Embryonic facial prominence (tissue), 1 donor: Measurements from ENCODE around the gene ACOT7.
"Not testable (repeated sequence)": the region's sequence is repeated elsewhere in the genome, so short reads cannot be mapped to it uniquely, and the experiment has no call there.

Source experiments
- DNase-seq: peaks from one replicate; pipeline ENCODE4 v3.0.0-alpha.2; 2016; ENCODE audit errors: extremely low spot score

Gene ACOT7

DNA sequence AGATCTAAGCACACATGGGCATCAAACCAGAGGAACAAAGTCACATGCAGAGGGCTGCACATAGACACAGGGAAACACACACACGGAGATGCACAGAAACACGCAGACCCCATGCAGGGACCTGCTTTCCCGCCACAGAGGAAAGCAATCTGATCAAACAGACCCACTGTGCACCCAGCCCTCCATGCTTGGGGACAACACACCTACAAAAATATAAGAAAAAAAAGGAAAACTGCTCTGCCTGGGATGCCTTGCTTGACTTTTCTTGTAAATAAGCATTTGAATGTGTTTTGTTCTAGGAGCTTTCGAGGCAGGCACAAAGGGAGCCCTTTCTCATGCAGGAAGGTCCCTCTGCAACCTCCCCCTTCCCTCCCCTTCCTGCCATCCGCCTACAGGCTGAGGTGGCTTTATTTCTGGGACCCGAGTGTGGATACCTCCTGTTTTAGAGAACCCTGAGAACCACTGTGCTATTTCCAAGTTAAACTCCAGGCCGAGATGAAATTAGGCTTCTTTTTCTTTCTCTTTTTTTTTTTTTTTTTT lies 154.3 kb downstream of the ACOT7 start:
- no peak for DNase-seq

- no peak for DNase-seq
Observed at GRCh38 chr1:6237093-6237492, 156.5 kb downstream of the ACOT7 start.

DNA sequence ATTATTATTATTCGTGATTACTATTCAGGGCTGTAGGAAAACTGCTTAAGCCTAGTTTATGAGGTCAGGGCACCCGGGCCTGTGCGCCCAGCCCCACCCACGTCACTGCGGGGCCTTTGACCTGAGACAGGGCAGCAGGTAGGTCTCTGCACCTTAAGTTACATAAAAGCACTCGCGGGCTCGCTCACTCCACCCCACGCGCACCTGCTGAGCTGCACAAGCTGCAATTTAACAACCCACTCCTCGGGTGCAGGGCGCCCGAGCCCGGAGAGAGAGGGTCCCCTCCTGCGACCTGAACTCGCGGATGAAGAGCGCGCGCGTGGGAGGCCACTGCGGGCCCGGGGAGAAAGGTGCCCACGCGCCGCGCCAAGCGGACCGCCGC lies 158.3 kb downstream of the ACOT7 start:
- no peak for DNase-seq

GRCh38 chr1:6234502-6235295 lies 158.9 kb downstream of the ACOT7 start:
- no peak for DNase-seq

GRCh38 chr1:6233376-6233775 lies 160.2 kb downstream of the ACOT7 start:
- no peak for DNase-seq

DNA sequence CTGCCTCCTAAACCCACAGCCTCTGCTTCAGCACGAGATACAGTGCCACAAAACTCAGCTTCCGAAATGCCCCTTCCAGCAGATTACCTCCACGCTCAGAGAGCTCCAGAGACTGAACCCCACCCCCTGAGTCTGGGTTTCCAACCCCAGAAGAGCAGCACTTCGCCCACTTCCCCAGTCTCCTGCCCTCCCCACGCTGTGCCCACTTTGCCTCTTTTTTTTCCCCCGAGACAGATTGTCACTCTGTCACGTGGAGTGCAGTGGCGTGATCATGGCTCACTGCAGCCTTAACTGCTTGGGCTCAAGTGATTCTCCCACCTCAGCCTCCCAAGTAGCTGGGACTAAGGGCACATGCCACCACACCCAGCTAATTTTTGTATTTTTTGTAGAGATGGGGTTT lies 167.9 kb downstream of the ACOT7 start:
- no peak for DNase-seq

DNA sequence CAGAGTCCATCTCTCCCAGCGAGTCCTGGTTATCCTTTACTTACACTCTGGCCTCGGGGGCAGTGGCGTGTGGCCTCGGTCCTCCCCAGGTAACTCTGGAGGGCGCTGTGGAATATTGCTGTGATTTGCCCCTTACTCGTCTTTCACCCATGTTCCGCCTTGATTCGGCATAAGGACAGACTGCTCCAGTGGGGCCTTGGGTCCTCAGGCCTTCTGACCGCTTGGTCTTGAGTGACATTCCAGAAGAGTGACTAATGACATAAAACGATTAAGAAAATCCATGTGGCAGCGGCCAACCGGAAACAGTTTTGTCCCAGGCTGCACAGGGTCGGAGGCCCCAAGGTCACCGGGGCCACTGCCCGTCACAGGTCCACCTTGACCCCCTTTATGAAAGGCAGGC lies 168.8 kb downstream of the ACOT7 start:
- no peak for DNase-seq

- DNase-seq, result no peak
Observed at GRCh38 chr1:6223617-6224016, 169.9 kb downstream of the ACOT7 start.

GRCh38 chr1:6222636-6223035 lies 170.9 kb downstream of the ACOT7 start:
- no peak for DNase-seq

GRCh38 chr1:6221210-6221784 lies 172.3 kb downstream of the ACOT7 start:
- DNase-seq, result no peak

GRCh38 chr1:6220236-6220635 lies 173.3 kb downstream of the ACOT7 start:
- no peak for DNase-seq

GRCh38 chr1:6219641-6220040 lies 173.9 kb downstream of the ACOT7 start:
- DNase-seq, result not testable (repeated sequence)

DNA sequence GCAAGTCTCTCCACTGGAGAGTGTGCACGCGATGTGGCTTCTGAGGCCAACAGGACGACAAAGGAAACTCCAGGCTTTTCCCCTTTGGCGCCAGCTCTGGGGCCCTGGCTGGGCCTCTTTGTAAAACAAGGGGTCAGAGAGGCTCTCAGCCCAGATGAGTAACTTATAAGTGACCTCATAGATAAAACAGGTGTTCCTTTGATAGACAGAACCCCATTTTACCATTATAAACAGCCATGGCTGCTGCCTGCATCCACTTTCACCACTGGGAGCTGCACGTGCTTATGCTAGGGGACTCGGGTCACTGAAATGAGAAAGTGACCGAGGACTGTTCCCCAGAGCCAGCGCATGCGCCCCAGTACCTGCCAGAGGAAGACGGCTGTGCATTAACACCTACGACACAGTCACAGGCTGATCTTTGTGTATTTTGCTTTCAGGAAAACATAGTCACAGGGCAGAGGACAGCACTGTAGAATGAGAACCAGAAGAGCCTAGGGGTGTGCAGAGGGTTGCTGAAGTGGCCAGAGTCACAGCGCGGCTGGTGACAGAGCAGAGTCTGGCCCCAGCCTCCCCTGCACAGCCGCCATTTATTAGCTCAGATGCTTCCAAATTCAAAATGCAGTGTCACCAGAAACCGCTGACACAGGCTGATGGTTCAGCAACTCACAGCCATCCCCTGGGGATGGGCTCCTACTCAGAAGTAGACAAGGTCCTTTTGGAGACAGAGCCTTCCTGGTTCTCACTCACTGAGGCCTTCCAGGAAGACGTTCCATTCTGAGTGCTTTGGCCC lies 175.0 kb downstream of the ACOT7 start:
- DNase-seq, result no peak
